Measurements from ENCODE around the gene UBE2G1.

The UBE2G1 gene

DNA sequence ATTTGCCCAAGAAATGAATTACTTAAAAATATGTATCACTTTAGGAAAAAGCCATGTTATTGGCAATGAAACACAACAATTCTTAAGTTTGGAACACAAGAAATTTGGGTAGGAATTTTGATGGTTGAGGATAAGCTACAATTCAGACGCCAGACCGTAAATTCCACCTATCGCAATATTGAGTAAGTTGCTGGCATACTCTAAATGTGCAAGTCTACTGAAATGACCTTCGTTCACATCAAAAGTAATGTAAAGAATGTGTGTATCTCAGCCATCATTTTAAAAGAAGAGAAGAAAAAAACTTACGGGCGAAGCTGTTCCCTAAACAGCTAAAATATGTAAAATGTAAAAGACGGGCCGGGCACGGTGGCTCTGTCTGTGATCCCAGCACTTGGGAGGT lies 33.4 kb downstream of the UBE2G1 start:
- Mint-ChIP-seq H3K4me1 (ENCODE audit: low read depth) (peaks cover 23% of the 10 kb centered on the region), H3K36me3 (ENCODE audit: low read depth) (peaks cover 12% of the 10 kb centered on the region), H3K4me3 (no peak overlapping the region), H3K27ac (no peak overlapping the region), H3K27me3 (ENCODE audit: low read depth) (no peaks in the 10 kb centered on the region), H3K9me3 (no peaks in the 10 kb centered on the region)

- Mint-ChIP-seq H3K4me1 (ENCODE audit: low read depth) (peaks cover 23% of the 10 kb centered on the region), H3K36me3 (ENCODE audit: low read depth) (peaks cover 18% of the 10 kb centered on the region), H3K4me3 (no peak overlapping the region), H3K27ac (no peak overlapping the region), H3K9me3 (no peaks in the 10 kb centered on the region), H3K27me3 (ENCODE audit: low read depth) (no peaks in the 10 kb centered on the region)
Measured at GRCh38 chr17:4332296-4332970, 34.0 kb downstream of the UBE2G1 start.

GRCh38 chr17:4331614-4332013 lies 34.9 kb downstream of the UBE2G1 start:
- H3K9me3 Mint-ChIP-seq = no peaks in the 10 kb centered on the region
- peaks cover 22% of the 10 kb centered on the region for H3K36me3 Mint-ChIP-seq (ENCODE audit: low read depth)
- peaks cover 21% of the 10 kb centered on the region for H3K4me1 Mint-ChIP-seq (ENCODE audit: low read depth)
- H3K27ac Mint-ChIP-seq = no peak overlapping the region
- no peak overlapping the region for H3K4me3 Mint-ChIP-seq
- no peaks in the 10 kb centered on the region for H3K27me3 Mint-ChIP-seq (ENCODE audit: low read depth)

GRCh38 chr17:4329838-4330237 lies 36.6 kb downstream of the UBE2G1 start:
- Mint-ChIP-seq H3K9me3 (peaks cover 10% of the 10 kb centered on the region), H3K36me3 (ENCODE audit: low read depth) (peaks cover 33% of the 10 kb centered on the region), H3K27me3 (ENCODE audit: low read depth) (no peaks in the 10 kb centered on the region), H3K4me3 (no peak overlapping the region), H3K4me1 (ENCODE audit: low read depth) (peaks cover 15% of the 10 kb centered on the region), H3K27ac (no peak overlapping the region)

- H3K27me3 Mint-ChIP-seq (ENCODE audit: low read depth) = no peaks in the 10 kb centered on the region
- peaks cover 10% of the 10 kb centered on the region for H3K9me3 Mint-ChIP-seq
- H3K27ac Mint-ChIP-seq = no peak overlapping the region
- H3K4me1 Mint-ChIP-seq (ENCODE audit: low read depth) = peaks cover 9% of the 10 kb centered on the region
- H3K36me3 Mint-ChIP-seq (ENCODE audit: low read depth) = peaks cover 32% of the 10 kb centered on the region
- H3K4me3 Mint-ChIP-seq = no peak overlapping the region
Measured at GRCh38 chr17:4327606-4328005, 38.9 kb downstream of the UBE2G1 start.

- no peaks in the 10 kb centered on the region for H3K27me3 Mint-ChIP-seq (ENCODE audit: low read depth)
- H3K4me1 Mint-ChIP-seq (ENCODE audit: low read depth) = peaks cover 10% of the 10 kb centered on the region
- H3K36me3 Mint-ChIP-seq (ENCODE audit: low read depth) = peaks cover 32% of the 10 kb centered on the region
- H3K9me3 Mint-ChIP-seq = peaks cover 10% of the 10 kb centered on the region
- no peak overlapping the region for H3K4me3 Mint-ChIP-seq
- no peak overlapping the region for H3K27ac Mint-ChIP-seq
Measured at GRCh38 chr17:4326608-4327007, 39.9 kb downstream of the UBE2G1 start.

- no peaks in the 10 kb centered on the region for H3K27me3 Mint-ChIP-seq (ENCODE audit: low read depth)
- no peak overlapping the region for H3K4me3 Mint-ChIP-seq
- H3K4me1 Mint-ChIP-seq (ENCODE audit: low read depth) = peaks cover 8% of the 10 kb centered on the region
- peaks cover 10% of the 10 kb centered on the region for H3K9me3 Mint-ChIP-seq
- H3K36me3 Mint-ChIP-seq (ENCODE audit: low read depth) = peaks cover 32% of the 10 kb centered on the region
- no peak overlapping the region for H3K27ac Mint-ChIP-seq
Measured at GRCh38 chr17:4326112-4326511, 40.4 kb downstream of the UBE2G1 start.

DNA sequence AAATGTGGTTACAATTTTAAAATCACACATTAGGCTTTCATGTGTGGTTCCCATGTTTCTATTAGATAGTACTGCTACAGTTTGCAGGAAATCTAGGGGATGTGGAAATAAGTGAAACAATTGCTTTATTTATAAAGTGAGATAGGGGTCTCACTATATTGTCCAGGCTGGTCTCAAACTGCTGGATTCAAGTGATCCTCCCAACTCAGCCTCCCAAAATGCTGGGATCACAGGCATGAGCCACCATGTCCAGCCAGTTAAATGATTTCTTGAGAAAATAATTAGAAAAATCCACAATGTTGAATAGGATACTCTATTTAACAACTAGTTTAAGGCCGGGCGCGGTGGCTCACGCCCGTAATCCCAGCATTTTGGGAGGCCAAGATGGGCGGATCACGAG lies 42.0 kb downstream of the UBE2G1 start:
- peaks cover 8% of the 10 kb centered on the region for H3K4me1 Mint-ChIP-seq (ENCODE audit: low read depth)
- H3K36me3 Mint-ChIP-seq (ENCODE audit: low read depth) = peaks cover 25% of the 10 kb centered on the region
- peaks cover 10% of the 10 kb centered on the region for H3K9me3 Mint-ChIP-seq
- no peak overlapping the region for H3K4me3 Mint-ChIP-seq
- H3K27me3 Mint-ChIP-seq (ENCODE audit: low read depth) = no peaks in the 10 kb centered on the region
- no peak overlapping the region for H3K27ac Mint-ChIP-seq

GRCh38 chr17:4319221-4319620 lies 47.3 kb downstream of the UBE2G1 start:
- no peak overlapping the region for H3K27ac Mint-ChIP-seq
- no peaks in the 10 kb centered on the region for H3K36me3 Mint-ChIP-seq (ENCODE audit: low read depth)
- H3K9me3 Mint-ChIP-seq = no peaks in the 10 kb centered on the region
- H3K4me1 Mint-ChIP-seq (ENCODE audit: low read depth) = peaks cover 13% of the 10 kb centered on the region
- no peaks in the 10 kb centered on the region for H3K27me3 Mint-ChIP-seq (ENCODE audit: low read depth)
- H3K4me3 Mint-ChIP-seq = no peak overlapping the region

DNA sequence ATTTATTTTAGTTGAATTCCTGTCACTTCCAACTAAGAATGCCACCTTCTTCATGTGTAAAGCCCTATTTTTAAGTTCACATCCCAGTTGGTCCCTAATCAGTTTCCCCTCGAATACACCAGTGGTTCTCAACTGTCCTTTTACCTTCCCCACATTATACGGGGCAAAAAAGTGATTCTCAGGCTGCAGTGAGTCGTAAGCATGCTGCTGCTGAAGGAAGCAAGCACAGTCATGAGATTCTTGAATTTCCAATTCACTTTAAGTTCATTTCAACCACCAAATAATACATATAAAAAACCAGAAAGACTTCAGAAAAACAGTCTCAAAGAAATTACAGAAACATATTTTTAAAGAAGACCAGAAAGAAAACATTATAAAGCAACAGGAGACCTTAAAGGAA lies 47.9 kb downstream of the UBE2G1 start:
- peaks cover 17% of the 10 kb centered on the region for H3K4me1 Mint-ChIP-seq (ENCODE audit: low read depth)
- H3K9me3 Mint-ChIP-seq = no peaks in the 10 kb centered on the region
- no peaks in the 10 kb centered on the region for H3K27me3 Mint-ChIP-seq (ENCODE audit: low read depth)
- H3K4me3 Mint-ChIP-seq = no peak overlapping the region
- H3K27ac Mint-ChIP-seq = no peak overlapping the region
- no peaks in the 10 kb centered on the region for H3K36me3 Mint-ChIP-seq (ENCODE audit: low read depth)

DNA sequence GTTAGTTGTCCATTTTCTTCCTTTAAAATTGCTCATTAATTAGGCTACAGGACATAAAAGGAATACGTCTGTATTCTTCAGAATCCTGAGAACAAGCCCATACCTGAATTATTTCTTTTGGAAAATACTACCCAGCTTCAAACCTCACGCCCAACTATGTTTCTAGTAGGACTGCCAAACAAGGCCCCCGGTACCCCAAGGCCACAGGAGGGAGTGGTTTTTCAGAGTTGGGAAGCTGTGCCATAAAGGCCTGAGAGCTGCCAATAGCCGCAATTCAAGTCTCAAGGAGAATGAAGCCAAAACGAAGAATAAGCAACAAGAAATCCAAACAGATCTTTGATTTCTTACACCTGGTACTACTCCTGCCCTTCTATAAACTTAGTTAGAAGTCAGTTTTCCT lies 48.3 kb downstream of the UBE2G1 start:
- H3K36me3 Mint-ChIP-seq (ENCODE audit: low read depth) = no peaks in the 10 kb centered on the region
- no peak overlapping the region for H3K27ac Mint-ChIP-seq
- H3K9me3 Mint-ChIP-seq = no peaks in the 10 kb centered on the region
- no peaks in the 10 kb centered on the region for H3K27me3 Mint-ChIP-seq (ENCODE audit: low read depth)
- no peak overlapping the region for H3K4me3 Mint-ChIP-seq
- H3K4me1 Mint-ChIP-seq (ENCODE audit: low read depth) = peaks cover 20% of the 10 kb centered on the region

- Mint-ChIP-seq H3K27ac (no peak overlapping the region), H3K27me3 (ENCODE audit: low read depth) (no peaks in the 10 kb centered on the region), H3K4me3 (no peak overlapping the region), H3K9me3 (no peaks in the 10 kb centered on the region), H3K36me3 (ENCODE audit: low read depth) (no peaks in the 10 kb centered on the region), H3K4me1 (ENCODE audit: low read depth) (peaks cover 23% of the 10 kb centered on the region)
Measured at GRCh38 chr17:4317610-4318009, 48.9 kb downstream of the UBE2G1 start.

DNA sequence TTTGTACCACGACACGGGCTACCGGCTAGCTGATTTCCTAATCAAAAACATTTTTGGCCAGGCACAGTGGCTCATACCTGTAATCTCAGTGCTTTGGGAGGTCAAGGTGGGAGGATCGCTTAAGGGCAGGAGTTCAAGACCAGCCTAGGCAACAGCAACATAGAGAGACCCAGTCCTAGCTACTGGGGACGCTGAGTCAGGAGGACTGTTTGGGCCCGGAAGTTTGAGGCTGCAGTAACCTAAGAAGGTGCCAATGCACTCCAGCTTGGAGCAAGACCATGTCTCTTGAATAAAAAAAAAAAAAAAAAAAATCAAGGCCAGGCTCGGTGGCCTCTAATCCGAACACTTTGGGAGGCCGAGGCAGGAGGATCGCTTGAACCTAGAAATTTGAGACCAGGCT lies 49.8 kb downstream of the UBE2G1 start:
- Mint-ChIP-seq H3K27me3 (ENCODE audit: low read depth) (no peaks in the 10 kb centered on the region), H3K27ac (no peak overlapping the region), H3K36me3 (ENCODE audit: low read depth) (no peaks in the 10 kb centered on the region), H3K9me3 (no peaks in the 10 kb centered on the region), H3K4me1 (ENCODE audit: low read depth) (peaks cover 22% of the 10 kb centered on the region), H3K4me3 (no peak overlapping the region)

- Mint-ChIP-seq H3K9me3 (no peaks in the 10 kb centered on the region), H3K27me3 (ENCODE audit: low read depth) (no peaks in the 10 kb centered on the region), H3K4me3 (no peak overlapping the region), H3K4me1 (ENCODE audit: low read depth) (peaks cover 27% of the 10 kb centered on the region), H3K27ac (no peak overlapping the region), H3K36me3 (ENCODE audit: low read depth) (no peaks in the 10 kb centered on the region)
Measured at GRCh38 chr17:4314618-4315017, 51.9 kb downstream of the UBE2G1 start.

GRCh38 chr17:4314179-4314578 lies 52.3 kb downstream of the UBE2G1 start:
- no peaks in the 10 kb centered on the region for H3K9me3 Mint-ChIP-seq
- no peak overlapping the region for H3K27ac Mint-ChIP-seq
- H3K36me3 Mint-ChIP-seq (ENCODE audit: low read depth) = no peaks in the 10 kb centered on the region
- H3K27me3 Mint-ChIP-seq (ENCODE audit: low read depth) = no peaks in the 10 kb centered on the region
- no peak overlapping the region for H3K4me3 Mint-ChIP-seq
- H3K4me1 Mint-ChIP-seq (ENCODE audit: low read depth) = peaks cover 31% of the 10 kb centered on the region
